Coronary artery (tissue), 2 donors: ENCODE results near the gene COL11A2.

Experiments used
- DNase-seq: peaks from one replicate; pipeline ENCODE4 v3.0.0-alpha.2; 2017; ENCODE audit warnings: low spot score
- H3K27ac ChIP-seq, 2 donors: fragments of 200-600 bp; sonication (generic); one replicate each; pipeline ENCODE4 v1.5.1; 2016 to 2019
- H3K4me3 ChIP-seq: fragments of 200-600 bp; sonication (generic); 2 replicates; pipeline ENCODE4 v1.5.1; 2016; ENCODE audit warnings: mild to moderate bottlenecking, moderate library complexity
- CTCF ChIP-seq: fragments of 200-600 bp; sonication (generic); IDR thresholded peaks from one replicate; pipeline ENCODE4 v1.5.1; 2019; ENCODE audit warnings: antibody characterized with exemption

The COL11A2 gene

GRCh38 chr6:33206864-33207551 is 14.7 kb upstream of the COL11A2 start:
- no peak for TF ChIP-seq CTCF
- H3K27ac ChIP-seq: peak overlapping the region; percentile 95 to 99
- peak overlapping the region; percentile 99 for H3K4me3 ChIP-seq
- DNase-seq: no peak

GRCh38 chr6:33206027-33206863 is 14.0 kb upstream of the COL11A2 start:
- H3K27ac ChIP-seq: no peak overlapping the region
- H3K4me3 ChIP-seq: no peak overlapping the region
- no peak for DNase-seq
- no peak for TF ChIP-seq CTCF

- TF ChIP-seq CTCF: no peak
- Histone ChIP-seq H3K27ac (peak overlapping the region in 1 of 2 donors; percentile 67), H3K4me3 (peak overlapping the region; percentile 80)
- no peak for DNase-seq
These were observed 13.1 kb upstream of the COL11A2 start for GRCh38 chr6:33205191-33206026.

- Histone ChIP-seq H3K27ac (peak within 1 kb of the TSS; percentile 23 to 67), H3K4me3 (peak within 1 kb of the TSS; percentile 80)
- TF ChIP-seq CTCF: no peak
- peak; percentile 94 for DNase-seq
These were observed 12.3 kb upstream of the COL11A2 start, which contains the start of gene HSD17B8 for GRCh38 chr6:33204415-33205190. Gene HSD17B8 (plus strand): TSS chr6:33204655. CDS start chr6:33204669, 14 bp downstream.

- Histone ChIP-seq H3K27ac (no peak overlapping the region), H3K4me3 (peak overlapping the region; percentile 80)
- TF ChIP-seq CTCF: no peak
These were observed 11.8 kb upstream of the COL11A2 start for GRCh38 chr6:33204165-33204414.

GRCh38 chr6:33203443-33204164 is 11.3 kb upstream of the COL11A2 start:
- Histone ChIP-seq H3K27ac (no peak overlapping the region), H3K4me3 (no peak overlapping the region)
- DNase-seq: no peak
- no peak for TF ChIP-seq CTCF

More at GRCh38 chr6:33204165-33204414, 11.8 kb upstream of the COL11A2 start:
- no peak for DNase-seq
